GM10248 (cell line): ENCODE results near the gene PLEKHO2.

Experiments
- CTCF ChIA-PET: fragments of 300-600 bp; sonication (Branson Sonifier 250); formaldehyde crosslinking; extraction: SDS; loops from one replicate; lab custom pipeline; 2021; ENCODE audit warnings: antibody characterized with exemption; lab: Yijun Ruan, JAX
- POLR2A ChIA-PET: fragments of 350-650 bp; sonication (Branson Sonifier 250); formaldehyde crosslinking; extraction: SDS; loops from one replicate; lab custom pipeline; 2020; ENCODE audit warnings: antibody characterized with exemption; lab: Yijun Ruan, JAX
- DNase-seq: peaks from one replicate; pipeline ENCODE4 v3.0.0; 2012; ENCODE audit errors: extremely low spot score
- TF ChIP-seq, protein P1 (sequence below): IDR thresholded peaks from 2 replicates; pipeline ENCODE4 v1.5.1; 2012; ENCODE audit warnings: mild to moderate bottlenecking, low read depth; ENCODE audit errors: extremely low read depth, missing control alignments, control extremely low read depth

Gene PLEKHO2

GRCh38 chr15:64878705-64879104, 37.0 kb downstream of the PLEKHO2 start:
- TF ChIP-seq, protein P1, sequence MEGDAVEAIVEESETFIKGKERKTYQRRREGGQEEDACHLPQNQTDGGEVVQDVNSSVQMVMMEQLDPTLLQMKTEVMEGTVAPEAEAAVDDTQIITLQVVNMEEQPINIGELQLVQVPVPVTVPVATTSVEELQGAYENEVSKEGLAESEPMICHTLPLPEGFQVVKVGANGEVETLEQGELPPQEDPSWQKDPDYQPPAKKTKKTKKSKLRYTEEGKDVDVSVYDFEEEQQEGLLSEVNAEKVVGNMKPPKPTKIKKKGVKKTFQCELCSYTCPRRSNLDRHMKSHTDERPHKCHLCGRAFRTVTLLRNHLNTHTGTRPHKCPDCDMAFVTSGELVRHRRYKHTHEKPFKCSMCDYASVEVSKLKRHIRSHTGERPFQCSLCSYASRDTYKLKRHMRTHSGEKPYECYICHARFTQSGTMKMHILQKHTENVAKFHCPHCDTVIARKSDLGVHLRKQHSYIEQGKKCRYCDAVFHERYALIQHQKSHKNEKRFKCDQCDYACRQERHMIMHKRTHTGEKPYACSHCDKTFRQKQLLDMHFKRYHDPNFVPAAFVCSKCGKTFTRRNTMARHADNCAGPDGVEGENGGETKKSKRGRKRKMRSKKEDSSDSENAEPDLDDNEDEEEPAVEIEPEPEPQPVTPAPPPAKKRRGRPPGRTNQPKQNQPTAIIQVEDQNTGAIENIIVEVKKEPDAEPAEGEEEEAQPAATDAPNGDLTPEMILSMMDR: no peak
- POLR2A ChIA-PET: no interaction called here
- DNase-seq: no peak
- CTCF ChIA-PET: interaction anchor here (1.3 to 1.8 kb wide), 2 partner anchors 16 to 27 kb away, joined by 4 to 5 read pairs; no protein-coding TSS in a partner anchor

GRCh38 chr15:64883100-64883581, 41.4 kb downstream of the PLEKHO2 start:
- TF ChIP-seq, protein P1: no peak
- CTCF ChIA-PET: interaction anchor here (0.9 to 5.0 kb wide), 11 partner anchors 7 to 72 kb away, joined by 3 to 30 read pairs (median 6); no protein-coding TSS in a partner anchor
- POLR2A ChIA-PET: interaction anchor here (1.9 kb wide), 1 partner anchor 10 kb away, joined by 13 read pairs; no protein-coding TSS in a partner anchor
- DNase-seq: peak; percentile 78

- TF ChIP-seq, protein P1: no peak
- ChIA-PET CTCF (interaction anchor here (0.9 to 5.0 kb wide), 10 partner anchors 10 to 73 kb away, joined by 3 to 30 read pairs (median 6); no protein-coding TSS in a partner anchor), POLR2A (interaction anchor here (1.9 kb wide), 1 partner anchor 9 kb away, joined by 13 read pairs; no protein-coding TSS in a partner anchor)
- DNase-seq: peak; percentile 70
These were observed 42.3 kb downstream of the PLEKHO2 start for GRCh38 chr15:64883997-64884511.

DNA sequence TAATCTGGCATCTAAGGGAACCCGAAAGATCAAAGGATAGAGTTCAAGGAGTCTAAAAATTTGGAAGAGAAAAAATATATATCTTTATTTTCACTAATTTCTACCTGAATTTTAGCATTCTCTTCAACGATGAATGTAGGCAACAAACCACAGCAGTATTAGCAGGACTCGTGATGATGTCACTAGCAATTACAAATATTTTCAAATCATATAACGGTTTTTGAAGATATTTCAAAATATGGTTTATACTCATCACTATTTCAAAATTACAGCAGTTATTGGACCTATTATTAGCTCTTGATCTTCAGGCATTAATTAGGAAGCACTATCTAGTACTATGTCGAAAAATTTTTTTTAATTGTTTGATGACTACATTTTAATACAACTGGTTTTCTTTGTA, 43.0 kb downstream of the PLEKHO2 start:
- no peak for DNase-seq
- CTCF ChIA-PET: interaction anchor here (1.2 to 5.0 kb wide), 5 partner anchors 10 to 49 kb away, joined by 3 to 30 read pairs (median 6); no protein-coding TSS in a partner anchor
- TF ChIP-seq, protein P1: no peak
- POLR2A ChIA-PET: interaction anchor here (1.9 kb wide), 1 partner anchor 9 kb away, joined by 13 read pairs; no protein-coding TSS in a partner anchor

DNA sequence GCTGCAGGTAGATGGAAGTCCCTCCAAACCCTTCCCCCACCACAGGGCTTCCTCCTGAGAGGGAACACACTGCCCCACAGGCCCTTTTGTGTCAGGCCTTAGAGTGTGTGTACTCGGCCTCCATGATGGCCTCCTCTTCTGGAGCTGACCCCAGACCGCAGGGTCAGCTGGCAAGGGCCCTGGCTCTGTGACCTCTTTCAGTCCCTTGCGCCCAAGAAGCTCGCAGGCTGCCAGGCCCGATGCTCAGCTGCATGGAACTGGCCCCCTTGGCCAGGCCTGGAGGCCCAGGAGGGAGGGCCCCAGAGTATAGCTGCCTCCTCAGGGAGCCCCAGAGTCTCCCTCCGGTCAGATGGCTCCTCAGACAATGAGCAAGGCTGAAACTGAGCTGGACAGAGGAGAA, 46.6 kb downstream of the PLEKHO2 start:
- ChIA-PET CTCF (interaction anchor here (0.7 to 1.4 kb wide), 3 partner anchors 8 to 53 kb away, joined by 3 to 6 read pairs (median 5); no protein-coding TSS in a partner anchor), POLR2A (interaction anchor here (0.6 kb wide), 1 partner anchor 361 kb away, joined by 6 read pairs; no protein-coding TSS in a partner anchor)
- TF ChIP-seq, protein P1: no peak
- no peak for DNase-seq

GRCh38 chr15:64891561-64891960, 49.8 kb downstream of the PLEKHO2 start:
- ChIA-PET CTCF (interaction anchor here (1.0 to 2.2 kb wide), 3 partner anchors 9 to 18 kb away, joined by 3 to 10 read pairs (median 5); no protein-coding TSS in a partner anchor), POLR2A (no interaction called here)
- no peak for DNase-seq
- TF ChIP-seq, protein P1: no peak
